HEK293 (cell line): ENCODE data around the gene TNIK.

Experiments used
- ATF2 ChIP-seq: fragments of 450-650 bp; formaldehyde crosslinking; IDR thresholded peaks from 2 replicates; pipeline ENCODE4 v1.5.1; 2016; ENCODE audit warnings: missing biosample characterization, missing genetic modification characterization, low read depth
- CTCF ChIP-seq: fragments of 450-650 bp; formaldehyde crosslinking; IDR thresholded peaks from 2 replicates; pipeline ENCODE4 v1.5.1; 2016; ENCODE audit warnings: missing biosample characterization, missing genetic modification characterization
- PBX3 ChIP-seq: sonication (generic); formaldehyde crosslinking; IDR thresholded peaks from 2 replicates; pipeline ENCODE4 v1.8.1; 2022; ENCODE audit warnings: mild to moderate bottlenecking, moderate library complexity, missing genetic modification reagents
- REST ChIP-seq: fragments of 450-650 bp; formaldehyde crosslinking; IDR thresholded peaks from 2 replicates; pipeline ENCODE4 v1.5.1; 2016; ENCODE audit warnings: missing biosample characterization, missing genetic modification characterization
- SCRT1 ChIP-seq: fragments of 450-650 bp; formaldehyde crosslinking; IDR thresholded peaks from 2 replicates; pipeline ENCODE4 v1.5.1; 2016; ENCODE audit warnings: missing biosample characterization, missing genetic modification characterization, borderline replicate concordance
- ZBTB49 ChIP-seq: fragments of 450-650 bp; formaldehyde crosslinking; IDR thresholded peaks from 2 replicates; pipeline ENCODE4 v1.5.1; 2016; ENCODE audit warnings: missing biosample characterization, missing genetic modification characterization, low read depth
- ZNF138 ChIP-seq: fragments of 450-650 bp; formaldehyde crosslinking; IDR thresholded peaks from 2 replicates; pipeline ENCODE4 v1.5.1; 2016; ENCODE audit warnings: missing biosample characterization, missing genetic modification characterization, borderline replicate concordance
- ZNF155 ChIP-seq: fragments of 450-650 bp; formaldehyde crosslinking; IDR thresholded peaks from 2 replicates; pipeline ENCODE4 v1.5.1; 2016; ENCODE audit warnings: missing biosample characterization, missing genetic modification characterization
- ZNF223 ChIP-seq: fragments of 450-650 bp; formaldehyde crosslinking; IDR thresholded peaks from 2 replicates; pipeline ENCODE4 v1.5.1; 2016; ENCODE audit warnings: missing biosample characterization, missing genetic modification characterization
- ZNF24 ChIP-seq: fragments of 450-650 bp; formaldehyde crosslinking; IDR thresholded peaks from 2 replicates; pipeline ENCODE4 v1.5.1; 2016; ENCODE audit warnings: missing biosample characterization, missing genetic modification characterization
- ZNF335 ChIP-seq: fragments of 450-650 bp; formaldehyde crosslinking; conservative IDR thresholded peaks from 2 replicates; pipeline ENCODE4 v1.5.1; 2016; ENCODE audit warnings: missing biosample characterization, missing genetic modification characterization
- ZNF629 ChIP-seq: fragments of 450-650 bp; formaldehyde crosslinking; IDR thresholded peaks from 2 replicates; pipeline ENCODE4 v1.5.1; 2017; ENCODE audit warnings: missing biosample characterization, missing genetic modification characterization

- TF ChIP-seq ZNF629: no peak
- TF ChIP-seq REST (tag by site-specific recombination): no peak
- TF ChIP-seq CTCF (tag by site-specific recombination): no peak
- TF ChIP-seq SCRT1 (tag by site-specific recombination): no peak
- no peak for TF ChIP-seq ZNF335 (tag by site-specific recombination)
- TF ChIP-seq ZNF223 (tag by site-specific recombination): no peak
- no peak for TF ChIP-seq ZNF155 (tag by site-specific recombination)
- TF ChIP-seq ZBTB49 (tag by site-specific recombination): no peak
- peak; percentile 19; the same call in 1 of the 2 replicates for TF ChIP-seq ATF2
- TF ChIP-seq PBX3 (CRISPR knock-in tag): no peak
- no peak for TF ChIP-seq ZNF24 (tag by site-specific recombination)
- TF ChIP-seq ZNF138 (tag by site-specific recombination): no peak
Observed at GRCh38 chr3:171239757-171240503, 220.3 kb downstream of the TNIK start.
